Measurements from ENCODE around the gene CFDP1. TPM values are rescaled to one million over a fixed set of nuclear protein-coding genes. Genes with fewer than 3 reads are reported as not detected.
"Not testable (repeated sequence)": the region's sequence is repeated elsewhere in the genome, so short reads cannot be mapped to it uniquely, and the experiment has no call there.

The CFDP1 gene
- total RNA-seq, 1 donor from 2014 or later = 117 TPM

DNA sequence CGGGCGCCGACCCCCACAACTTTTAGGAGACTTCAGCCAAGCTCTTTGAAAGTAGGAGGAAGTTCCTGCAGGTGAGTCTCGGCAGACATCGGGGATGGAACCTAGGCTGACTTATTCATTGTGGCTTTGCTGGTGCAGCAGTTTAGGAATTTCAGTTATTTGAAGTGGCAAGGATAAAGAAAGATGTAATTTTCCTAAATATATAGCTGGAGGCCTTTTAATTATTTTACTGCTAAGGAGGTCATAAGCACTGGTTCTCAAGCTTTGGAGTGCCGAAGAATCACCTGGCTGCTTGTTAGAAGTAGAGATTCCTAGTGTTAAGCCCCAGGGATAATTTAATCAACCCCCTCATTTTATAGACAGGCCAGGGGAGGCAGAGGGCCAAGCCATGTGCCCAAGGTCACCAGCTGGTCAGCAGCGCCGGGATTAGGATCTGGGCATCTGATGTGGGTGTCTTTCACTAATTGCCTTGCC is 152.9 kb downstream of the CFDP1 start:
- no peak for TF ChIP-seq CTCF (conservative IDR thresholded peaks at IDR 0.05; ENCODE audit: low read depth, low read length)
- DNase-seq (ENCODE audit: low read depth) = no peak
- H3K4me3 ChIP-seq (ENCODE audit: low read depth, low read length) = no peak overlapping the region

- TF ChIP-seq CTCF (conservative IDR thresholded peaks at IDR 0.05; ENCODE audit: low read depth, low read length) = no peak
- no peak overlapping the region for H3K4me3 ChIP-seq (ENCODE audit: low read depth, low read length)
- DNase-seq (ENCODE audit: low read depth) = no peak
These were observed 154.0 kb downstream of the CFDP1 start for GRCh38 chr16:75279305-75279704.

DNA sequence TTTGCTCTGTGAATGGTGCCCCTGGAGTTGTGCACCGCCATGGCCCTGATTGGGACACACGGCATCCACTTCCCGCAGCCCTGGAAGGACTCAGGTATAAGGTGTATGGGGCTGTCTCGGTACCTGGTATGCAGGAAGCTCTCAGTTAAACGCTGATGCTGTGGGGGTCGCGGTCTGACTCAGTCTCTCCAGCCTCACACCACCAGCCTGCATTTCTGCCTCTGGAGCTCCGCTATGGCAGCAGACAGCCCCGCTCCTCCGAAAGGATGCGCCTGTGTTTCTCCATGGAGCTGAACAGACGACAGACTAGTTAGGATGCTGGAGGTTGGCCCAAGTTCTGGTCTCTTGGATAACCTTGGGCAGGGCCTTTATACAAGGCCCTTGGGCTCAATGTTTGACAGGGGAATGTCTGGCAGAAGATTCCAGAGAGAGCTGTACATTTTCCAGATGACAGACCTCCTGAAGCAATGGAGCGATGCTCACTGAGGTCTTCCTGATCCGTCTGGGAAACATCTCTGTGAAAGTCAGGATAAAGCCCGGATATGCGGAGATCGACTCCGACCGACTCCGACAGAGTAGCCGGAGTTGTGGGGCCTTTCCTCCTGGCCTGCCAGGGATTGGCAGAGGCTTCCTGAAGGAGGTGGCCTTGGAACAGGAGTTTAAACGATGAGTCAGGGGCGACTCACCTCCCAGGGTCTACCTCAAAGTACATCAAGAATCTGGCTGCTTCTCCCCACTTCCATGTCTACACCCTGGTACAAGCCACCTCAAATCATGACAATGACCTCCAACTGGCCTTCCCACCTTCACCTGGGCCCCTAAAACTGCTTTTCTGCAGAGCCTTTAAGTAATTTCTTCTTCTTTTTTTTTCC is 160.0 kb downstream of the CFDP1 start:
- H3K4me3 ChIP-seq (ENCODE audit: low read depth, low read length) = no peak overlapping the region
- no peak for DNase-seq (ENCODE audit: low read depth)
- no peak for TF ChIP-seq CTCF (conservative IDR thresholded peaks at IDR 0.05; ENCODE audit: low read depth, low read length)

DNA sequence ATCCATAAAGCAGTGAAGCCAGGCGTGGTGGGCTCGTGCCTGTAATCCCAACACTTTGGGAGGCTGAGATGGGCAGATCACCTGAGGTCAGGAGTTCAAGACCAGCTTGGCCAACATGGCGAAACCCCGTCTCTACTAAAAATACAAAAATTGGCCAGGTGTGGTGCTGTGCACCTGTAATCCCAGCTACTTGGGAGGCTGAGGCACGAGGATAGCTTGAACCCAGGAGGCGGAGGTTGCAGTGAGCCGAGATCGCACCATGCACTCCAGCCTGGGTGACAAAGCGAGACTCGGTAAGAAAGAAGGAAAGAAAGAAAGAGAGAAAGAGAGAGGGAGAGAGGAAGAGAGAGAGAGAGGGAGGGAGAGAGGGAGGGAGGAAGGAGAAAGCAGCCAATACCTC is 160.7 kb downstream of the CFDP1 start:
- H3K4me3 ChIP-seq (ENCODE audit: low read depth, low read length); DNase-seq (ENCODE audit: low read depth): not testable (repeated sequence)

DNA sequence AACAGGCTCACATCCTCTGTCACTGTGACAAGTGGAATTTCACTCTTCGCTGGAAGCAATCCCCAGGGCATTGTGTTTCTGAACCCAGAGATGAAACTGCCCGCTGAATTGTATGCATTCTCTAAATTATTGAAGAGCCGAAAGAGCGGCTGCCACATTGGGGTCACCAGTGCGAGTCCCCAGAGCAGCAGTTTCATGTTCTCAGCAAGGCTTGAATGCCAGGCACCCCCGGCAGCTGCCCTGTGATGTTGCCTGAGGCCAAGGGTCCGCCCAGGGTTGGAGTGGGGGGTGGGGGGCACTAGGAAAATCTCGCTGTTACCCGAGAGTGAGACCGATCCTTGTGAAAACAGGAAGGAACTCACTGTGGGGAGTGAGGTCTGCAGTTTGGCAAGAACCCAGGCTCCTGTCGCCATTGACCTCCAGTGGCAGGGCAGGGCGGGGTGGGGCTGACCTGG is 161.2 kb downstream of the CFDP1 start:
- H3K4me3 ChIP-seq (ENCODE audit: low read depth, low read length) = no peak overlapping the region
- DNase-seq (ENCODE audit: low read depth) = no peak
- TF ChIP-seq CTCF (conservative IDR thresholded peaks at IDR 0.05; ENCODE audit: low read depth, low read length) = no peak

DNA sequence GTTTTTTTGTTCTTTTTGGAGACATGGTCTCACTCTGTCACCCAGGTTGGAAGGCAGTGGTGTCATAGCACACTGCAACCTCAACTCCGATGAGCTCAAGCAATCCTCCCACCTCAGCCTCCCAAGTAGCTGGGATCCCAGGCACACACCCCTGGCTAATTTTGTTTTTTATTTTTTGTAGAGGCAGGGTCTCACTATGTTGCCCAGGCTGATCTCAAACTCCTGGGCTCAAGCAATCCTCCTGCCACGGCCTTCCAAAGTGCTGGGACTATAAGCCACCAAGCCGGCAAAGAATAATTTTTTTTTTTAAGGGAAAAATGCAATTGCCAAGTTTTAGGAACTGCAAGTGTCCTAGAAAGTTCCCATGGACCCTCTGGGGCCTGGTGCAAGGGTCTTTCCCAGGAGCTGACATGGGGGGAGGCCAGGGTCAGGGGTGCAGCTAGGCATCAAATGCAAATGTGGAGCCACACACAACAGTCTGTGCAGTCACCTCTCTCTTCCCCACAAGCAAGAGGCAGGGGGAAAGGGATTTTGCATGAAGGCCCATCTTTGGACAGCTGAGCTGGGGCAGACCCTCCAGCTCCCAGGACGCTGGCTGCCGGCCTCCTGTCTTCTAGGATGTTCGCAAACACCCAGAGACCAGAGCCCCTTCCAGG is 161.7 kb downstream of the CFDP1 start:
- DNase-seq (ENCODE audit: low read depth) = no peak
- H3K4me3 ChIP-seq (ENCODE audit: low read depth, low read length) = no peak overlapping the region
- TF ChIP-seq CTCF (conservative IDR thresholded peaks at IDR 0.05; ENCODE audit: low read depth, low read length) = no peak

GRCh38 chr16:75269358-75269757 is 163.9 kb downstream of the CFDP1 start:
- not testable (repeated sequence) for DNase-seq (ENCODE audit: low read depth)

More at GRCh38 chr16:75269358-75269757, 163.9 kb downstream of the CFDP1 start:
- not testable (repeated sequence) for H3K4me3 ChIP-seq (ENCODE audit: low read depth, low read length)
